Stimulated activated CD4-positive, alpha-beta T cell treated with anti-CD3 and anti-CD28 coated beads, TNF-alpha, amount 100 ng/mL, for 4 hours (primary cell): ENCODE results near the gene AGPAT1.
"Not testable (repeated sequence)": the region's sequence is repeated elsewhere in the genome, so short reads cannot be mapped to it uniquely, and the experiment has no call there.

Source experiments
- DNase-seq, 3 experiments: peaks; one replicate each; pipeline ENCODE4 v3.0.0-alpha.2; 2020; ENCODE audit warnings: low read depth in 3 of 3

Gene AGPAT1

DNA sequence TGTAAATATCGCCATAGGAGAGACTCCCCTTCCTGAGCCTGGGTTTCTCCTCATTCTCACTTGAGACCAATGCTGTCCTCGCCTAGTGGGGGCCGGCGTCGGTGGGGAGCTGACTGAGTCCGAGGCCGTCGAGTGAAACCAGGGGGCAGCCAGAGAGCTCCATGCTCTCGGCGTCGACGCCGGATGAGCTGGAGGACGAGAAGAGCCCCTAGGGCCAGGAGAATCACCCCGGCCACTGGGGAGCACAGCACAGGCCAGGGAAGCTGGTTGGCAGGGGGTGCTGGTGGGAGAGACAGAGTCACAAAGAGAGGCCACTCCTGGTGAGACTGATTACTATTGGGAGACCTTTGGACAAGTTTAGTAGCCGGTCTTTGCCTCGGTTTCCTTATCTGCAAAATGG, 23.0 kb upstream of the AGPAT1 start:
- no peak for DNase-seq

DNA sequence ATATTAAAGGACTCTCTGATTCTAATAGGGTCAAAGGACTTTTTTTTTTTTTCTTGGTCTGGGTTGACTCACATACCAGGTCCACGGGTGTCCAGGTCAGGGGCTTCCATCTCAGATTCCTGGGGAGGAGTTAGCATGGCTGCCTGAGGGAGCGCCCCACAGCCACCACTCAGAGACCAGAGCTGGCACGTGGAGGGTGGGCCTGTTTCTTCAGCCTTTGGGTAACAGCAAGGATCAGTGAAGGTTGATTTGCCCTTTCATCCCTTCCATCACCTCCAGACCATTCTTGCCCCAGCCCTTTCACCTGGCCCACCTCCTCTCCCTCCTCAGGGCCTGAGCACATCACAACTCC, 22.4 kb upstream of the AGPAT1 start:
- no peak for DNase-seq

DNA sequence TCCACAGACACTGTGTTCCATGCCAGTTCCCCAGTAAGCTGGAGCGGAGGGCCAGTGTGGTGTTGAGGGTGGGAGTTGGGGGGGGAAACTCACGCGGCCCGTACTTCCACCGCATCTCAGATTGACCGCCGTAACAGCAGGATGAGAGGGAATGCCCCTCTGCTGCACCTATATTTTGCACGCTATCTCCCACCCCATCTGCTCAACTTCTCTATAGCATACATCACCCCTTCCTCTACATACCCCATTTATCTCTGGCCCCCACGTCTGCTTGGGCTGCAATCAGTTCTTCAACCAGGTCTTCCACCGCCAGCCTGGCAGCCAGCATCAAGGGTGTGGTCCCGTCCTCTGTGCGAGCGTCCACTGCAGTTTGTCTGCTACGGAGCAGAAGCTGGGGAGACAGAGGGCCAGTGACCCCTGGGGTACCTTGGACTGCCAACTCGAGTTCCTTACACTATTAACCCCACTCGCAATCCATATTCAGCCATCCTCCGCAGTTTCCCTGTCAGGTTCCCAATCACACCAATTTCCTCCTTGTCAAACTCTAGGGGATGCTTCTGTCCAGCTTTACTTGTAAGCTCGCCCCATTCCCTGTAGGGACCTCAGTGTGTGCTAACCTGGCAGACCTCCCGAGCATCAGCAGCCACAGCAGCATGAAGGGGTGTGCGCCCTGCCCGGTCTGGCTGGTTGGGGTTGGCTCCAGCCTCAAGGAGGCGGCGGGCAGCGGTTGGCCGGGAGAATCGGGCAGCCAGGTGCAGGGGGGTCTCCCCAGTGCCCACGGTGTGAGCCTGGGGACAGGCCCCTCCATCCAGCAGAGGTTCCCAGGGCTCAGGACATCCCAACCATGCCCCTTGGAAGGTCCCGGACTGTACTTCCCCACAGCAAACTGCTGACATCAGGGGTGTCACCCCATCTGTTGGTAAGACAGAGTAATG, 21.1 kb upstream of the AGPAT1 start:
- DNase-seq: no peak

DNA sequence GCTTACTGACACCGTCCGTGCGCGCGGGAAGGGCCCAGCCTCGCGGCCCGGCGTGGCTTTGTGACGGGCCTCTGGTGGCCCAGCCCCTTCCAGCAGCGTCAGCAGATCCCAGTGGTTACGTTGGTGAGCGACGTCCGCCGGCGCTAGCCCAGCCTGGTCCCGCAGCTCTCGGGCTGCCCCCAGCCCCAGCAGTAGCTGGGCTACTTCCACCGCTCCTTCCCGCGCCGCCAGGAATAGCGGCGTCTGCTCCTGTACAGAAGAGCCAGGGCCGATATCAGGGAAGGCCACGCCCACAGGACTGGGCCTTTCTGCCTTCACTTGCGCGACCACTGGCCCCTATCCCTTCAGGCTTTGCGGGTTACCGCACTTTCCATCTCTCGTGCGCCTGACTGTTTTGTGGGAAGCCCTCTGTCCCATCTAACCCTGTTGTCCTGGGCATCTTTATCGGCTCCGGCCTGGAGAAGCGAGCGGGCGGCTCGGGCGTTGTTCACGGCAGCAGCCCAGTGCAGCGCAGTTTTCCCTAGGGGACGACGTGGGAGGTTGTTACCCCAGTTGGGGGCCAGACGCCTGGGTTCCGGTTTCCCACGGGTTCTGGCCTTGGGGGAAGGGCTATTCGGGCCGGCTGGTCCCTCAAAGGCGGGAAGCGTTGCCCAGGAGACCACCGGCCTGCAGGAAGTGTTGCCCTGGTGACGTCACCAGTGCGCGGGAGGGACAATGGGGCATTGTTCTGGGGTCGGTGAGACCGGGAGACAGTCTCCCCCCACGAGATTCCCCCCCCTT, 20.2 kb upstream of the AGPAT1 start:
- DNase-seq: peak in 1 of 3 experiments; percentile 40

DNA sequence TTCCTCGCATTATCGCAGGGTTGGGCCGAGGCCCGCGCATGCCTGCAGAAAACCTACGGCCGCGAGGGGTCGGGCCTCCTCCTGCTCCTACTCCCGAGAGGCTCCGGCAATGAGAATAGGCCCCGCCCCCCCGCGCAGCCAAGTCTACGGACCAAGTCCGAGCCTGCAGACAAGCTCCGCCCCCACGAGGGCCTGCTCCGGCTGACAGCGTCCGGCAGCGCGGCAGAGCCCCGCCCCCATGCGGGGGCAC, 19.7 kb upstream of the AGPAT1 start:
- DNase-seq: peak; percentile 98 to 100 (median 99)

DNA sequence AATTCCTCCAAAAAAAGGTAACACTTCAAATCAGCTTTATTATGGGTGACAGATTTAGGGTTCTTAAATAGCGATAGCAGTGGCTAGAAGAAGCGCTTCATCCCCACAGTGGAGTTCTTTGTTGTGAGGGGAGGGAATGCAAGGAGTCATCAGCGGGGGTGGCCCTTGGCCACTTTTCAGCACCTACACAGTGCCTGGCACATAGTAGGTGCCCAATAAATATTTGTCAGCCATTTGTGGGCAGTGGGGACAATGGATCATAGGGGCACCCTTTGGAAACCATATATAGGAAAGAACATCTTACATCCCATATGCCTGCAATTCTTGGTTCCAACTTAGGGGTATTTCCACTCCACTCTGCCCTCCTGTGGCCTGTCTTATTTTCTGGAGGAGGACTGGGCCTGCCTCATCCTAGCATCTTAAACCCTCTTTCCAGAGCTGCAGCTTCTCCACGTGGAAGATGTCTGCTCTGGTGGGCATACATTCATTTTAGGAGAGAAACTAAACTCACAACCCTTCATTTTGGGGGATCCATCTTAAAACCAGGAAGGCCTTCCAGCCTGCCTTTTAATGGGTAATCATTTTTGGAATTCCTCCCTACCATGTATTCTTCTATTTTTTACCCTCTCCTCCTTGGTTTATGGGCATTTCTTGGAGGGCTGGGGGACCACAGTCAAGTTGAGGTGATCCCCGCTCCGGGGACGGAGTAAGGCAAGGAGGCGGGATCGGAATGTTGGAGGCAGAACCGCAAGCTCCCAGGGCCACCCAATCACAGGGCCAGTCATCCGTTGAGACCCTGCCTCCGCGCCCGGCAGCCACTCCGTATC, 19.2 kb upstream of the AGPAT1 start:
- DNase-seq: no peak

DNA sequence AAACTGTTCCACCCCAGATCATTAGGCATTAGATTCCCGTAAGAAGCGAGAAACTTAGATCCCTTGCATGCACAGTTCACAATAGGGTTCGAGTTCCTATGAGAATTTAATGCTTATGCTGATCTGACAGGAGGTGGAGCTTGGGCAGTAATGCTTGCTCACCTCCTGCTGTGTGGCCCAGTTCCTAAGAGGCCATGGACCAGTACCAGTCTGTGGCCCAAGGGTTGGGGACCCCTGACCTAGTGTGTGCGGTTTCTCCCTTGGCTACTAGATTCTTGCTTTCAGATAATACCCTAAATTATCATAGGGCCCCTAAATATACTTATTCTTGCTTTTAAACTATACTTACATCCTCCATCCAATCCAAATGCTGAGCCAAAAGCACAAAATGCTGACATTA, 18.5 kb upstream of the AGPAT1 start:
- no peak for DNase-seq

DNA sequence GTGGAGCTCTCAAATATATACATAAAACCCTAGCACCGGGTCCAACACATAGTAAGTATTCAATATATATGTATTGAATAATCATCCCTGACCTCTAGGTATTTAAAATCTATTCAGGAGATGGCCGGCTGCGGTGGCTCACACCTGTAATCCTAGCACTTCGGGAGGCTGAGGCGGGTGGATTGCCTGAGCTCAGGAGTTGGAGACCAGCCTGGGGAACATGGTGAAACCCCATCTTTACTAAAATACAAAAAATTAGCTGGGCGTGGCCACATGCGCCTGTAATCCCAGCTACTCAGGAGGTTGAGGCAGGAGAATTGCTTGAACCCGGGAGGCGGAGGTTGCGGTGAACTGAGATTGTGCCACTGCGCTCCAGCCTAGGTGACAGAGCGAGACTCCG, 17.2 kb upstream of the AGPAT1 start:
- not testable (repeated sequence) for DNase-seq

DNA sequence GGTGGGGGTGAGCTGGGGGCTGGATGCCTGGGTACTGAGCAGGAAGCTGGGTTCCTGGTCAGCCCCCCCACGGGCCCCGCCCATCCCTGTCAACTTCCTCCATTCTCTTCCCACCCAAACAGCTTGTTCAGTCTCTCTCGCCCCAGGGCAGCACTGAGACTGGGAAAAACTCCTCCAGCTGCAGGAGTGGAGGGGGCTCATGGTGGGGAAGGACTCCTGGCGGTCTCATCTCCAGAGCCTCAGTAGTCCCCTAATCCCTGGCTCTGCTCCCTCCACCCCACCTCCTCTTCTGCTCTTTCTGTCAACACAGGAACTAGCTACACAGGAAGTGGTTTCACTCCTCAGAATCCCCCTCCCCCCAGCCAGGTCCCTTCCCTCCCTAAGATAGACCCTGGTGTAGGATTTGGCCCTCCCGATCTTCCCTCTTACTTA, 16.7 kb upstream of the AGPAT1 start, which contains the start of gene GPSM3:
GPSM3 (minus strand) TSS at position 36 of the 432 bp plus-strand sequence. CDS start 130 bp downstream, outside the sequence.
- DNase-seq: no peak

DNA sequence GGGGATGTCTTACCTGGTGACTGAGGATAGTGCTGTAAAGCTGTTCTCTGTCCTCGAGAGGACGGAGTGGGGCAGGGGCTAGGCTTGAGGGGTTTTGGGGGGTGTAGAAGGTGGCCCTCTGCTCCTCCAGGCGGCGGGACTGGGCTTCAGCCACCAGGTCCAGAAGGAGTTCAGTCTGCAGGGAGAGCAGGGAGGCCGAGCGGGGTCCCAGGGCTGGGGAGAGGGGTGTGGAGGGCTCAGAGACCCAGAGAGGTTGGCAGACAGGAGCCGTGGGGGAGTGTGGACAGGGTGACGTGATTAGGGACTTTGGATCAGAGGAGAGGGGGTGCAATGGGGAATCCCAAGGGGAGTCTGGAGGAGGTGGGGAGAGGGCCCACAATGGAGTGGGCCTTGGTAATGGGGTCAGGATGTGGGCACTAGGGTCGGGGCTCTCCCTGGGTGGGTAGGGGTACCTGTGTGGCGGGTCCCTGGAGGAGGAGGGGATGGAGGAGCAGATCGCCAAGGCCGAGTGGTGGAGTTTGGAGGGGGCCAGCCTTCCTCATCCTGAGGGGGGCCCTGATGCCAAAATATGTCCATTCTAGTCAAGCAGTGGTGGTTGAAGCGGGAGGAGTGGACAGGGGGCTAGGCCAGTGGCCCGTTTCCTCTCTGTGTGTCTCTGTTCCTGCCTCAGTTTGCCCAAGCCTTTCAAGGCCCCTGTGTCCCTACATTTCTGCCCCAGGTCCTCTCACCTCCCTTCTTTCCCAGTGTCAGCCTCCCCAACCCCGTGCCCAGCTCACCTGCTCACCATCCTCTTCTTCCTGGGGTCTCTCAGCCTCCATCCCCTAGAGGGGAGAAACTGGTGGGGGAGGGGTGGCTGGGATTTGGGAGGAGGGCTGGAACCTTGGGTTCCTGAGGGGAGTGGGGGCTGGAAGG, 16.1 kb upstream of the AGPAT1 start:
- no peak for DNase-seq

DNA sequence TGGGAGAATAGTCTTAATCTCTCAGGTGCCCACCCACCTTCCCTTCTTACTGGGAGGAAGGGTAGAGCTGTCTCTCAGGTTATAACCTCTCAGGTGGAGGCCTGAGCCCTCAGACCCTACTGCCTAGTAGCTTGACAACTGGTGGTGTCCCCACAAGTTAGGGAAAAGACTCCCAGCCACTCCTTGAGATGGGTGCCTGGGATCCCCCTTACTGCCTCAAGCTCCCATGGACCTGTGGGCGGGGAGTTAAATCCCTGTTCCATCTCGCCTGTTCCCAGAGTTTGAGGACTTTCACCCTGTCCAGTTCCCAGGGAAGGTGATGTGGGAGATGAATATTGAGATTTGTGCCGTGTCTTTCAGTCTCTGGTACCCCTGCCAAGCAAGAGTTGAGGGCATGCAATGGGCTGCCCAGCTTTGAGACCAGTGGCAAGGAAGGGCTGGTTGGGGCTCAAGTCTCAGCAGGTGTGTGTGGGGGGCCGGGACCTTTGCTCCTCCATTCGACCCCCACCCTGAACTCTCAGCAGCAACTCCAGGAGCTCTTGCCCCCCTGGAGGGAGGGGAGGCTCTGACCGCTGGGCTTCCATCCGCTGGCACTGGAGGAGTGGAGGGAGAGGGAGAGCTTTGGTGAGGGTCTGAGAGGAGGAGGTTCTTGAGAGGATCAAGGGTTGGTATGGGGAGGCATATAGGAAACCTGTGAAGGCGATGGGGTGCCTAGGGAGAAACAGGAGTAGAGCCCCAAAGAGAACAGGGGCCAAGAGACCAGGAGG, 15.2 kb upstream of the AGPAT1 start:
- DNase-seq: no peak

DNA sequence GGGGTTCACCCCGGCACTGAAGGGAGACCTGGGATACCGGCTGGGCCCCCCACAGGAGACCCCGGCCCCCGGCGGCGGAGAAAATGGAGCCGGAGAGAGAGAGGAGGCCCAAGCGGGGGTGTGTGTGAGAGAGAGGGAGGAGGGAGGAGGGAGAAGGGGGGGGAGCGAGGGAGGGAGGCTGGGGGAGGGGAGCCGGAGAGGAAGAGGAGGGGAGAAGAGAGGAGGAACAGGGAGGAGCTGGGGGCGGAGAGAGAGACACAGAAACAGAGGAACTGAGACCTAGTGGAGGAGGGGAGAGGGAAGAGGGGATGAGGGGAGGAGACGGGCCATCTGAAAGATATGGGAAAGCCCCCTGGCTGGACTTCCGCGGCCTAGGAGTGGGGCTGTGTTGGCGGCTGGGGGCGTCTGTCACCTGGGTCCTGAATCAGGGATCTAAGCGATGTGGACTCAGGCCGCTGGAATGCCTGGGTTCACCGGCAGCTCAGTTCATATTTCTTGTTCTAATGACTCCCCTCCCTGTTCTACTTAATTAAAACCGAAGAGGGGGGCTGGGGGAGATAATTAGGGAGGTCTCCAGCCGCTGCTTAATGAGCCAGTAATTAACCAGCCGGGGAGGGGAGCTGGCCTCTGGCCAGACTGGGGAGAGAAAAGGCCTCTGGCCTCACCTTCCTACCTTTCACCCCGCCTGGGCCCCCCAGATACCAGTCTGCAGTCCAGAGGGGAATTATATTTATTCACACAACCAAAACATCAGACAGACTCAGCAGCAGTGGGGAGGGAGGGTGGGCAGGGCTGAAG, 14.4 kb upstream of the AGPAT1 start, which contains the start of gene PBX2:
PBX2 (minus strand) TSS at position 149 of the 798 bp plus-strand sequence. CDS start 287 bp downstream, outside the sequence.
- peak; percentile 73 to 82 (median 75) for DNase-seq

DNA sequence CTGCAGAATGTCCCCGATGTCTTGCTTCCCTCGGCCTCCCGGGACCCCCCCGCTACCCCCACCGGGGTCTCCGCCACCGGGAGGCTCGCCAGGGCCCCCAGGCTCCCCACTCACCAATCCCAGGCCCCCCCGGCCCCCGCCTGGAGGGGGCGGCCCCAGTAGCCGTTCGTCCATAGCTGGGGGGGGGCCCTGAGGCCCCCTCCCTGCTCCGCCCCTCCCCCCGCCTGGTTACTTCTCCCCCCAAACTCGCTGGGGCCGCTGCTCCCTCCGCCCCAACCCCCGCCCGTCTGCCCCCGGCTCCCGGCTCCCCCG, 13.8 kb upstream of the AGPAT1 start:
- DNase-seq: no peak

DNA sequence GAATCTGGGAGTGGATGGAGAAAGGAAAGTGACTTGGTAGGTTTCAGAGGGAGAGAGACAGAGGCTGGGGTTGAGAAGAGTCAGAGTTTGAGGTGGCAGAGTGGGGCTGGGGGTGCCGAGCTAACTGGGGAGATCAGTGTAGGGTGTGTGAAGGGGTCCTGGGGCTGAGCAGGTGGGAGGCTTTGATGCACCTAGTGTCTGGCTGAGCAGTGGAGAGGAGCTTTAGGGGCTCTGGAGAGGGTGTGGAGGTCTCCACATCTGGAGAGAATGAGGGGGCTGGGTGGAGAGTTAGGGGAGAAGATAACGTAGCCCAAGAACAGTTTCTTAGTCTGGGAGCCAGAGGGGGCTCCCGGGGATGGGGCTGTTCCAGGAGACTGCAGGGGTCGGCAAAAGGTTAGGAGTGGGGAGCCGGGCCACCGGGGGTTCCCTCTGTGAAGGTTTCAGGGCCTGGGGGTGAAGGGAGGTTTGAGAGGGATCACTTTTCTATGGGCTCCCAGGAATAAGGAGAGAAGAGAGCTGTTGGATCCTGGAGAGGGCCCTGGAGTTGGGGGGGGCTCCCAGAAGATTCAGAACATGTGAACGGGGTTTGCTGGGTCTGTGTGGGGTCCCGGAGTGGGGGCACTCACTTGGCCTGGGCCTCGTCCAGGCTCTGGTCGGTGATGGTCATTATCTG, 13.3 kb upstream of the AGPAT1 start:
- DNase-seq: no peak

DNA sequence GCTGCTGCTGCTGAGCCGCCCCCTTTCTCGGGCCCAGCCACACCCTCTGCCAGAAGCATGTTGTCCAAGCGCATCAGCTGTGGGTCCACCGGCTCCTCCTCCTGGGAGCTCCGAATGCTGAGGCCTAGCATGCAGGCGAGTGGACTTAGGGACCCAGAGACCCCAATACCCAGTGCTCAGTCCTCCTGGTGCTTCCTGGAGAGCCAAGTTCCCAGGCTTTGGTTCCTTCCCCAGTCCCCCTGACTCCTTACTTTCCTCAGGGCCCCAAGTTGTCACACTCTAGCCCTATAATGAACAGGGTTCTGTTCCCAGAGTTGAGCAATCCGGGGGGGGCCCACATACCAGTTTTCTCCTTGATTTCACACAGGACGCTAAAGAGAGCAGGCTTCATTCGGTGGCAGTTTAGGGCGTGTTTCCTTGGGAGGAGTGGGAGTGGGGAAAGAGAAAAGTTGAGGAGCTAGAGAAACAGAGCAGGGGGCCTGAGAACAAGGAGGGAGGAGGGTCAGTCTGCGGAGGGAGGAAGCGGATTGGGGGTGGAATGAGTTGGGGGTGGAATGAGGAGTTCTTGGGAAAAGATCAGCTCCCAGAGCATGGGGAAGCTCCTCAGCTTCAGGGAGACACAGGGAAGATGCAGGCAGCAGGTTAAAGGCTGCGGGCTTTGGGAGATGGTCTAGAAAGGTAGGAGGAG, 12.6 kb upstream of the AGPAT1 start:
- DNase-seq: no peak

DNA sequence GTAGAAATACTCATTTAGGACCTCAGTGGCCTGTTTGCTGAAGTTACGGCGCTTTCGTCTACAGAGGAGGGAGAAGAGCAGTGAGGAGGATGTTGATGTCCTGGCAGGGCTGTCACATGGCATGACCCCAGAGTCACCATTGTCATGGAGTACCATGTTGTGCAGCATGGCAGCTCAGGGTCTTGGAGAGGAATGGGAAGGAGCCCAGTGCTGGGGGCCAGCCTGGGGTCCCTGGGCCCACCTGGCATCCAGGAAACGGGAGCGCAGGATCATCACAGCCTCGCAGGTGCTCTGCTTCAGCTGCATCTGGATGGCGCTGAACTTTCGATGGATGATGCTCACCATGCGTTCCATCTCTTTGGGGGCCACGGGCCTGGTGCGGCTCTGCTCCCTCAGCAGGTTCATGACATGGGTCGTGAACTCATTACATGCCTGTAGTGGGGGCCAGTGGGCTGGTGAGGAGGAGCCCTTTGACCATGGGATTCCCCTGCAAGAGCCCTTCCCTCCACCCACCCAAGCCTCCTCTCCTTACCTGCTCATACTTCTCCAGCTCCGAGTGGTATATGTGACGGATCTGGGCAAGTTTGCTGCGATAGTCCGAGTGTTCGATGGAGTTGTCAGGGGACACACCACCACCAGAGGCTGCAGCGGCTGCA, 12.0 kb upstream of the AGPAT1 start:
- DNase-seq: not testable (repeated sequence)

DNA sequence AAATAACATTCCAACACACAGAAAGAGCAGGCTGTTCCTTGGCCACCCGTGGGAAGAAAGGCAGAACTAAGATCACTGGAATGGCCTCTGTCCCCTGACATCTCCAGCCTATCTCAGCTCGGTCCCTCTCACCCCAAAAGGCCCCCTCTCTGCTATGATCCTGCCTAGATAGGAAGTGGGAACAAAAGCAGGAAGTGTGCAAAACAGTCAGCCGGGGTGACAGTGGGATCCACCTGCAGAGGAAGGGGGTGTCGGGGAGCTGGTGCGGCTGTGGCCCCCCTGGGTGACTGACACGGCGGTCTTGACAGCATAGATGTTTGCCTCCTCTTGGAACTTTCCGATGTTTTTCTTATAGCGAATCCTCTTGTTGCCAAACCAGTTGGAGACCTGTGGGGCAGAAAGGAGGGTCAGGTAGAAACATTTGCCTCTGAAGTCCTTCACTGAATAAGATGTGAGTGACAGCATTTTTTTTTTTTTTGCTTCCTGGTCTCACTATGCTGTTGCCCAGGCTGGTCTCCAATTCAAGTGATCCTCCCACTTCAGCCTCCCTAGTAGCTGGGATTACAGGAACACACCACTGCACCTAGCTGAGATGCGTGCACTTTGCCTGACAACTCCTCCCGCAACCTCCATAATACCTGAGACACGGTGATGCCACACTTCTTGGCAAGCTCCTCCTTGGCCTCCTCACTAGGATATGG, 11.3 kb upstream of the AGPAT1 start:
- no peak for DNase-seq
